GM12875 (cell line): ENCODE results near the gene LARP1B.
A peak's percentile ranks its signal among the peaks of the same experiment; 100 is the strongest.

Source experiments
- H3K4me3 ChIP-seq: one replicate; pipeline ENCODE4 v1.5.1; 2011; ENCODE audit warnings: low read depth, low read length, control low read depth
- CTCF ChIP-seq: IDR thresholded peaks from 2 replicates; pipeline ENCODE4 v1.5.1; 2011; ENCODE audit warnings: low read depth, mild to moderate bottlenecking, control low read depth, inconsistent platforms, low read length, moderate library complexity, borderline replicate concordance; ENCODE audit not compliant: insufficient read depth

The LARP1B gene

GRCh38 chr4:128191115-128191781 is 130.1 kb downstream of the LARP1B start:
- peak; percentile 74 for TF ChIP-seq CTCF

DNA sequence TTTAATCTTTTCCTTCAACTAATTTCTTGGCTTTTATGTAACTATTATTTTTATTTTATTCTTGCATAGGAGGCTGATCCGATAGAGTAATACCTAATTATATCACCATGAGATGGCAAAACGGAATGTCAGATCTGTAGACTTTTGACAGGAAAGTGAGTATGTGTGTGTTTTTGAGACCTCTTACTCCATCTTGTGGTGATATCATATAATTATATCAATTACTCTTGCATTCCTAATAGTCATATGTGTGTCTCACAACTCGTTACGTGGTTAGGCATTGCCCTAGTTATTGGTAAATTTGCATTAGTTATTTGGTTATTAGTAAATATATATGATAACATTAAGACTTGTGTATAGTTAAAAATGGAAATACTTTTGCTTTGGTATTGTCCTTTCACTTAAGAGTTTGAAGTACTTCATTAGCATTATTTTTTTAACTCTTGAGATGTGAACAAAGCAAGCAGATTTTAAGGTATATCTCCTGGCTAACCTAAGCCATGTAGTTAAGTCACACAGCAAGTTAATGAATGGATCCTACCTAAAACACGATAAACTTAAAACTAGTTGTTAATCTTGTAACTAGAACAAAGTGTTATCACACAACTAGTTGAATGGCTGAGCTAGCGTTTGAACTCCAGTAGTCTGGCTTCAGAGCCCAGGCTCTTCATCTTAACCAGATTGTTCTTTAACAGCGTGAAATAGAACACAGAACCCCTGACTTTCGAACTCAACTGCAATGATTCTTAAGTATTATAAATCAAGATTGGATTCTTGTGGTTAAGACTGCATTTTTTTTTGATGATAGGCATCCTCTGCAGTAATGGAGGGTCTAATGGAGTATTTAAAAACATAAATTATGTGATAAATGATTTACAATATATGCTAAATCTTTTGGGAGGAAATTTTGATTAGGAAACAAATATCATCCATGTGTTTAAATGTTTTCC is 159.4 kb downstream of the LARP1B start:
- H3K4me3 ChIP-seq = no peak overlapping the region
- TF ChIP-seq CTCF = no peak

More at GRCh38 chr4:128191115-128191781, 130.1 kb downstream of the LARP1B start:
- H3K4me3 ChIP-seq = no peak overlapping the region

GRCh38 chr4:128221586-128221985 is 160.5 kb downstream of the LARP1B start:
- TF ChIP-seq CTCF = no peak
- no peak overlapping the region for H3K4me3 ChIP-seq

DNA sequence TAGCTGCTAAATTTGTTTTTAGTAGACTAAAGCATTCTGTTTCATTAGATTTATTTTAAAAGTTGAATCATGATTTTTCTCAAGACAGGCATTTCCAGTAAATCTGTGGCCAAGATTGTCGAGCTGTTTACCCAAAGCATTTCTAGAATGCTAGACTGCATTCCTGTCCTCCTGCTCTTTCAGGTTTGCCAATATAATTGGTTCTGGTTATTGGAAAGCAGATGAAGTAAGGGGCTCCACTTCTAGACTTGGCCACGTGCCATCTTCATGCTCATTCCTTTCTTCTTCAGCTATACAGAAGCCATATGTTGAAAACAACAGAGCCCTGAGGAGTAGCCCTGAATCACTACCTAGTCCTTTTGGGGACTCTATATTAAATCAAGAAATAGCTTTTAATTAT is 164.0 kb downstream of the LARP1B start:
- TF ChIP-seq CTCF = no peak
- no peak overlapping the region for H3K4me3 ChIP-seq

- TF ChIP-seq CTCF = no peak
- H3K4me3 ChIP-seq = no peak overlapping the region
Observed at GRCh38 chr4:128227991-128228571, 167.0 kb downstream of the LARP1B start.

GRCh38 chr4:128228845-128229795 is 168.0 kb downstream of the LARP1B start:
- H3K4me3 ChIP-seq = no peak overlapping the region
- no peak for TF ChIP-seq CTCF
